Keratinocyte (primary cell): ENCODE data around the gene RBM17. TPM values are rescaled to one million over a fixed set of nuclear protein-coding genes. Genes with fewer than 3 reads are reported as not detected.

Source experiments
- DNase-seq: peaks from one replicate; pipeline ENCODE4 v3.0.0-alpha.2; 2011; ENCODE audit warnings: low read depth, missing footprints, low spot score
- FAIRE-seq: peaks from 2 replicates; lab custom pipeline; 2011; peaks lifted over from hg19 to GRCh38; lab: Jason Lieb, UNC
- H2AFZ ChIP-seq: 2 replicates; pipeline ENCODE4 v1.6.0; 2012; ENCODE audit warnings: low read length, control low read depth, inconsistent platforms; ENCODE audit not compliant: control insufficient read depth
- H3K27ac ChIP-seq: 2 replicates; pipeline ENCODE4 v1.5.1; 2011; ENCODE audit warnings: low read length; ENCODE audit not compliant: control insufficient read depth, insufficient read depth
- H3K27me3 ChIP-seq: 3 replicates; pipeline ENCODE4 v1.6.0; 2011; ENCODE audit warnings: low read length; ENCODE audit not compliant: control insufficient read depth, insufficient read depth; ENCODE audit errors: extremely low read depth
- H3K36me3 ChIP-seq, 2 experiments: 2 replicates in 1 of 2; 3 replicates in 1 of 2; pipeline ENCODE4 v1.5.1; 2011; ENCODE audit warnings: low read length in 2 of 2, mild to moderate bottlenecking in 1 of 2; ENCODE audit not compliant: control insufficient read depth in 2 of 2, insufficient read depth in 2 of 2; ENCODE audit errors: extremely low read depth in 1 of 2
- H3K4me1 ChIP-seq: 3 replicates; pipeline ENCODE4 v1.5.1; 2011; ENCODE audit warnings: low read length; ENCODE audit not compliant: control insufficient read depth, insufficient read depth; ENCODE audit errors: extremely low read depth
- H3K4me2 ChIP-seq: 3 replicates; pipeline ENCODE4 v1.6.0; 2011; ENCODE audit warnings: low read depth, low read length; ENCODE audit not compliant: control insufficient read depth, insufficient read depth; ENCODE audit errors: extremely low read depth
- H3K4me3 ChIP-seq, 3 experiments: fragments of 200-600 bp in 1 of 3; sonication (generic) in 1 of 3; 2 replicates in 2 of 3; 3 replicates in 1 of 3; pipeline ENCODE4 v1.5.1; 2011 to 2016; ENCODE audit warnings: low read length in 3 of 3, mild to moderate bottlenecking in 3 of 3, control low read depth in 2 of 3, inconsistent platforms in 1 of 3, low read depth in 1 of 3, mixed read lengths in 1 of 3, mixed run types in 1 of 3, moderate library complexity in 1 of 3; ENCODE audit not compliant: control insufficient read depth in 2 of 3, insufficient read depth in 2 of 3; ENCODE audit errors: extremely low read depth in 1 of 3
- H3K79me2 ChIP-seq: 2 replicates; pipeline ENCODE4 v1.6.0; 2012; ENCODE audit warnings: low read length; ENCODE audit not compliant: control insufficient read depth, insufficient read depth
- H3K9ac ChIP-seq: 3 replicates; pipeline ENCODE4 v1.6.0; 2011; ENCODE audit warnings: low read length; ENCODE audit not compliant: control insufficient read depth, insufficient read depth; ENCODE audit errors: extremely low read depth
- H3K9me1 ChIP-seq: 3 replicates; pipeline ENCODE4 v1.6.0; 2011; ENCODE audit warnings: low read length; ENCODE audit not compliant: control insufficient read depth, insufficient read depth; ENCODE audit errors: extremely low read depth
- H3K9me3 ChIP-seq: 2 replicates; pipeline ENCODE4 v1.5.1; 2012; ENCODE audit warnings: low read depth, low read length; ENCODE audit not compliant: control insufficient read depth
- H4K20me1 ChIP-seq: 3 replicates; pipeline ENCODE4 v1.6.0; 2011; ENCODE audit warnings: low read length; ENCODE audit not compliant: control insufficient read depth, insufficient read depth; ENCODE audit errors: extremely low read depth
- EZH2 ChIP-seq: IDR thresholded peaks from one replicate; pipeline ENCODE4 v1.6.1; 2012; ENCODE audit warnings: inconsistent platforms, mild to moderate bottlenecking, low read length, moderate library complexity
- dilution Hi-C: fragments of 300-500 bp; cut with MboI; formaldehyde crosslinking; loops from one replicate; pipeline ENCODE4 v1.7.0; 2020; ENCODE audit warnings: low sequenced_read_pairs; ENCODE audit not compliant: extremely low pct_ligation_motif_present
- polyA plus RNA-seq, 5 experiments: library from polyadenylated mRNA; depleted of rRNA in 3 of 5; stranded (reverse) in 3 of 5; stranded (forward) in 1 of 5; unstranded in 1 of 5; fragments of >200 nt; gene quantifications; 1 replicate in 1 of 5; 2 replicates in 3 of 5; 3 replicates in 1 of 5; pipeline versions ENCODE4 v1.2.1 to v1.2.3, GENCODE V29; 2011 to 2012; ENCODE audit warnings: missing spikeins in 2 of 5, low read depth in 1 of 5, low replicate concordance in 1 of 5
- TF ChIP-seq, protein P1 (sequence below), 3 experiments: IDR thresholded peaks in 1 of 3; conservative IDR thresholded peaks in 1 of 3; optimal IDR thresholded peaks in 1 of 3; 2 replicates in 2 of 3; 3 replicates in 1 of 3; pipeline versions ENCODE3 to v1.5.1; 2011; ENCODE audit warnings: low read length in 3 of 3, mild to moderate bottlenecking in 3 of 3, moderate library complexity in 2 of 3, control low read depth in 1 of 3, inconsistent platforms in 1 of 3; ENCODE audit not compliant: insufficient read depth in 2 of 3; ENCODE audit errors: extremely low read depth in 1 of 3

Gene RBM17
- polyA plus RNA-seq, 1 donor (not counting 4 experiments of a cell fraction or from before 2014, with no cell fraction given) = 54.8 TPM

DNA sequence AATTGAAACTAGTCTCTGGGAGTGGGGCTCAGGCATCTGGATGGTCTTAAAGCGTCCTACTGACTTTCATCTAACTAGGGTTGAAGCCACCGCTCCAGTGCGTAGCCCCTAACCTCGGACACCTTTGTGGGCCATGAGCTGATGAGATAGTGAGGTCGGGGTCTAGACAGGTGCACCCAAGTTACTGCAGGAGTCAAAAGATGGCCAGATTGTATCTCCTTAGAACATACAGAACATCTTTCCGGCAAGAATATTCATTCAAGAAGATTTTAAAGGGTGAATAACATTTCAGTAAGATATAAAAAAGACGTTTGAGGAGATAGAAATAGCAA is 20.6 kb downstream of the RBM17 start:
- FAIRE-seq (no peak), DNase-seq (no peak)
- H3K4me3 ChIP-seq = no peak overlapping the region
- H3K27me3 ChIP-seq = no peaks in the 10 kb centered on the region
- no peak for TF ChIP-seq EZH2
- TF ChIP-seq, protein P1, sequence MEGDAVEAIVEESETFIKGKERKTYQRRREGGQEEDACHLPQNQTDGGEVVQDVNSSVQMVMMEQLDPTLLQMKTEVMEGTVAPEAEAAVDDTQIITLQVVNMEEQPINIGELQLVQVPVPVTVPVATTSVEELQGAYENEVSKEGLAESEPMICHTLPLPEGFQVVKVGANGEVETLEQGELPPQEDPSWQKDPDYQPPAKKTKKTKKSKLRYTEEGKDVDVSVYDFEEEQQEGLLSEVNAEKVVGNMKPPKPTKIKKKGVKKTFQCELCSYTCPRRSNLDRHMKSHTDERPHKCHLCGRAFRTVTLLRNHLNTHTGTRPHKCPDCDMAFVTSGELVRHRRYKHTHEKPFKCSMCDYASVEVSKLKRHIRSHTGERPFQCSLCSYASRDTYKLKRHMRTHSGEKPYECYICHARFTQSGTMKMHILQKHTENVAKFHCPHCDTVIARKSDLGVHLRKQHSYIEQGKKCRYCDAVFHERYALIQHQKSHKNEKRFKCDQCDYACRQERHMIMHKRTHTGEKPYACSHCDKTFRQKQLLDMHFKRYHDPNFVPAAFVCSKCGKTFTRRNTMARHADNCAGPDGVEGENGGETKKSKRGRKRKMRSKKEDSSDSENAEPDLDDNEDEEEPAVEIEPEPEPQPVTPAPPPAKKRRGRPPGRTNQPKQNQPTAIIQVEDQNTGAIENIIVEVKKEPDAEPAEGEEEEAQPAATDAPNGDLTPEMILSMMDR (optimal IDR thresholded peaks at IDR 0.05 in 1 of 3, IDR thresholded peaks at IDR 0.05 in 1 of 3, conservative IDR thresholded peaks at IDR 0.05 in 1 of 3; ENCODE audit: extremely low read depth in 1 of 3, insufficient read depth in 2 of 3, low read length in 3 of 3) = no peak
- peaks cover 11% of the 10 kb centered on the region for H4K20me1 ChIP-seq
- peaks cover 32 to 49% of the 10 kb centered on the region in 2 experiments for H3K36me3 ChIP-seq
- no peak overlapping the region for H2AFZ ChIP-seq
- H3K4me2 ChIP-seq = no peak overlapping the region
- no peaks in the 10 kb centered on the region for H3K9me3 ChIP-seq
- no peaks in the 10 kb centered on the region for H3K9me1 ChIP-seq
- peaks cover 5% of the 10 kb centered on the region for H3K4me1 ChIP-seq
- H3K9ac ChIP-seq = no peak overlapping the region
- H3K79me2 ChIP-seq = peaks cover 7% of the 10 kb centered on the region
- dilution Hi-C loops = no loop called here
- no peak overlapping the region for H3K27ac ChIP-seq

DNA sequence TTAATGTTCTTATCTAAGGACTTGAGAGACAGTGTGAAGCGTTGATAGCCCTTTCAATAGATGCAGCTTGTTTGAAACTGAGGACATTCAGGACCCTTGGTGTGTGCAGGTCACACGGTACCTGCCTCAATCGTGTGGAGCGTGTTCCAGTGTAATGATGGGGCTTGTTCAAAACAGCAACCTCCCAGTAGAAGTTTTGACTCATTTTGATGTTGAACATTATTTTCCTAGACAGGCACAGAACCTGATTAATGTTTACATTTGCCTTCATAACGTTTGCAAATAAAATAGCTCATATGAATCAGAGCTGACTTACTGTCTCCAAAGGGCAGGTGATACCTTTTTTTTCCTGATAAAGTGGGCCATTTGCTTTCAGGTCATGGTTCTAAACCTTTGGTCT is 21.3 kb downstream of the RBM17 start:
- no peak overlapping the region for H3K4me3 ChIP-seq
- H3K4me2 ChIP-seq = no peak overlapping the region
- H3K9me3 ChIP-seq = no peaks in the 10 kb centered on the region
- H3K27ac ChIP-seq = no peak overlapping the region
- no peak for FAIRE-seq
- no peak for DNase-seq
- H3K79me2 ChIP-seq = peaks cover 7% of the 10 kb centered on the region
- peaks cover 34 to 56% of the 10 kb centered on the region in 2 experiments for H3K36me3 ChIP-seq
- TF ChIP-seq, protein P1 (optimal IDR thresholded peaks at IDR 0.05 in 1 of 3, IDR thresholded peaks at IDR 0.05 in 1 of 3, conservative IDR thresholded peaks at IDR 0.05 in 1 of 3; ENCODE audit: extremely low read depth in 1 of 3, insufficient read depth in 2 of 3, low read length in 3 of 3) = no peak
- TF ChIP-seq EZH2 = no peak
- H2AFZ ChIP-seq = no peak overlapping the region
- H3K27me3 ChIP-seq = no peaks in the 10 kb centered on the region
- dilution Hi-C loops = no loop called here
- H3K9me1 ChIP-seq = no peaks in the 10 kb centered on the region
- no peak overlapping the region for H3K9ac ChIP-seq
- peaks cover 11% of the 10 kb centered on the region for H4K20me1 ChIP-seq
- peaks cover 5% of the 10 kb centered on the region for H3K4me1 ChIP-seq
